IMR-90 (cell line): ENCODE data around the gene CORO1C. TPM values are rescaled to one million over a fixed set of nuclear protein-coding genes. Genes with fewer than 3 reads are reported as not detected.

Source experiments
- ATAC-seq: fragments of 200-7000 bp; cut with Tn5 transposase; 2 replicates; pipeline ENCODE4 v1.9.1; 2020; ENCODE audit warnings: low read depth, mild to moderate bottlenecking, moderate library complexity
- BruUV-seq: library from RNA; stranded (reverse); fragments of 400-500 nt; replicated peaks from 2 replicates; lab custom pipeline; 2021; lab: Mats Ljungman, UMichigan
- CTCF ChIA-PET: fragments of 300-600 bp; formaldehyde crosslinking; extraction: SDS; loops from one replicate; lab custom pipeline; 2021; ENCODE audit warnings: antibody characterized with exemption; lab: Yijun Ruan, JAX
- POLR2A ChIA-PET: fragments of 300-600 bp; sonication (Branson Sonifier 250); formaldehyde crosslinking; loops from one replicate; lab custom pipeline; 2022; ENCODE audit warnings: antibody characterized with exemption; ENCODE audit not compliant: unreplicated experiment; lab: Charles Lee
- DNase-seq: peaks from one replicate; pipeline ENCODE4 v3.0.0; 2013
- H2AFZ ChIP-seq: replicated peaks from 2 replicates; pipeline ENCODE3; 2013; ENCODE audit warnings: low read length, mild to moderate bottlenecking; ENCODE audit not compliant: poor library complexity
- H2AK5ac ChIP-seq: 2 replicates; pipeline ENCODE4 v1.6.1; 2013; ENCODE audit warnings: low read depth, low read length, inconsistent platforms
- H2AK9ac ChIP-seq: replicated peaks from 2 replicates; pipeline ENCODE3; 2013; ENCODE audit warnings: mild to moderate bottlenecking, low read depth, low read length, moderate library complexity; ENCODE audit not compliant: poor library complexity
- H2BK120ac ChIP-seq: 2 replicates; pipeline ENCODE4 v1.6.1; 2013; ENCODE audit warnings: low read depth, low read length, inconsistent platforms
- H2BK15ac ChIP-seq: 3 replicates; pipeline ENCODE4 v1.6.1; 2013; ENCODE audit warnings: low read depth, low read length, inconsistent platforms
- H2BK20ac ChIP-seq: 2 replicates; pipeline ENCODE4 v1.6.1; 2013; ENCODE audit warnings: low read depth, mild to moderate bottlenecking, inconsistent platforms, low read length, moderate library complexity
- H2BK5ac ChIP-seq: 2 replicates; pipeline ENCODE4 v1.6.1; 2013; ENCODE audit warnings: mild to moderate bottlenecking, low read depth, low read length, inconsistent platforms; ENCODE audit not compliant: poor library complexity, severe bottlenecking
- H3K14ac ChIP-seq: replicated peaks from 2 replicates; pipeline ENCODE4 v1.6.1; 2013; ENCODE audit warnings: low read depth, low read length, inconsistent platforms
- H3K18ac ChIP-seq: 2 replicates; pipeline ENCODE4 v1.6.1; 2013; ENCODE audit warnings: low read depth, low read length, control low read depth
- H3K23ac ChIP-seq: 2 replicates; pipeline ENCODE4 v1.6.1; 2013; ENCODE audit warnings: low read depth, low read length, inconsistent platforms
- H3K27ac ChIP-seq: 2 replicates; pipeline ENCODE4 v1.5.1; 2013; ENCODE audit warnings: mild to moderate bottlenecking, control low read depth, low read length; ENCODE audit not compliant: insufficient read depth
- H3K27me3 ChIP-seq: 2 replicates; pipeline ENCODE4 v1.6.1; 2013; ENCODE audit warnings: low read length; ENCODE audit not compliant: control insufficient read depth, insufficient read depth
- H3K36me3 ChIP-seq: 2 replicates; pipeline ENCODE4 v1.6.1; 2013; ENCODE audit warnings: low read length, mixed read lengths; ENCODE audit not compliant: control insufficient read depth, insufficient read depth
- H3K4ac ChIP-seq: 2 replicates; pipeline ENCODE4 v1.6.1; 2013; ENCODE audit warnings: low read depth, low read length, inconsistent platforms
- H3K4me1 ChIP-seq: 2 replicates; pipeline ENCODE4 v1.6.1; 2013; ENCODE audit warnings: low read length, mixed read lengths; ENCODE audit not compliant: control insufficient read depth, insufficient read depth
- H3K4me2 ChIP-seq: 2 replicates; pipeline ENCODE4 v1.6.1; 2013; ENCODE audit warnings: low read depth, mild to moderate bottlenecking, control low read depth, low read length, moderate library complexity
- H3K4me3 ChIP-seq: 2 replicates; pipeline ENCODE4 v1.5.1; 2013; ENCODE audit warnings: low read depth, mild to moderate bottlenecking, control low read depth, low read length, moderate library complexity; ENCODE audit not compliant: insufficient read depth
- H3K56ac ChIP-seq: 2 replicates; pipeline ENCODE4 v1.6.1; 2013; ENCODE audit warnings: low read length, inconsistent platforms; ENCODE audit not compliant: insufficient read depth; ENCODE audit errors: extremely low read depth
- H3K79me1 ChIP-seq, 2 experiments: 2 replicates each; pipeline ENCODE4 v1.6.1; 2013; ENCODE audit warnings: low read length in 2 of 2, inconsistent platforms in 1 of 2, low read depth in 1 of 2
- H3K9ac ChIP-seq: 2 replicates; pipeline ENCODE4 v1.6.1; 2013; ENCODE audit warnings: low read depth, low read length, control low read depth
- H3K9me1 ChIP-seq: 2 replicates; pipeline ENCODE4 v1.6.1; 2013; ENCODE audit warnings: low read length, inconsistent platforms; ENCODE audit not compliant: insufficient read depth
- H3K9me3 ChIP-seq: 2 replicates; pipeline ENCODE4 v1.6.1; 2013; ENCODE audit warnings: low read length; ENCODE audit not compliant: control insufficient read depth, insufficient read depth
- H4K20me1 ChIP-seq: 2 replicates; pipeline ENCODE4 v1.6.1; 2013; ENCODE audit warnings: low read length, inconsistent platforms; ENCODE audit not compliant: insufficient read depth
- H4K5ac ChIP-seq: 2 replicates; pipeline ENCODE4 v1.6.1; 2013; ENCODE audit warnings: mild to moderate bottlenecking, low read depth, low read length, control low read depth
- H4K8ac ChIP-seq, 2 experiments: 2 replicates each; pipeline ENCODE4 v1.6.1; 2013; ENCODE audit warnings: low read depth in 2 of 2, low read length in 2 of 2, control low read depth in 1 of 2, inconsistent platforms in 1 of 2
- H4K91ac ChIP-seq: 2 replicates; pipeline ENCODE4 v1.6.1; 2013; ENCODE audit warnings: low read depth, low read length, inconsistent platforms; ENCODE audit not compliant: insufficient read depth
- MAFK ChIP-seq: IDR thresholded peaks from 2 replicates; pipeline ENCODE4 v1.6.1; 2012; ENCODE audit warnings: low read depth, low read length, improper control_type of control experiment
- MAZ ChIP-seq: IDR thresholded peaks from 2 replicates; pipeline ENCODE4 v1.6.1; 2012; ENCODE audit warnings: low read depth, mild to moderate bottlenecking, low read length, improper control_type of control experiment, moderate library complexity, borderline replicate concordance
- MXI1 ChIP-seq: IDR thresholded peaks from 2 replicates; pipeline ENCODE4 v1.6.1; 2012; ENCODE audit warnings: low read depth, mild to moderate bottlenecking, low read length, moderate library complexity, borderline replicate concordance
- NFE2L2 ChIP-seq: fragments of 150-350 bp; IDR thresholded peaks from 2 replicates; pipeline ENCODE4 v1.6.1; 2016; ENCODE audit warnings: low read depth, mild to moderate bottlenecking, low read length
- POLR2A ChIP-seq: IDR thresholded peaks from 2 replicates; pipeline ENCODE4 v1.6.1; 2012; ENCODE audit warnings: mild to moderate bottlenecking, low read depth, low read length
- RCOR1 ChIP-seq: IDR thresholded peaks from 2 replicates; pipeline ENCODE4 v1.6.1; 2012; ENCODE audit warnings: mild to moderate bottlenecking, low read length, improper control_type of control experiment; ENCODE audit not compliant: insufficient replicate concordance
- SMC3 ChIP-seq: fragments of 150-350 bp; IDR thresholded peaks from 2 replicates; pipeline ENCODE4 v1.6.1; 2016; ENCODE audit warnings: low read depth, mild to moderate bottlenecking, antibody characterized with exemption, low read length, moderate library complexity
- dilution Hi-C: fragments of 300-500 bp; cut with HindIII; formaldehyde crosslinking; loops from one replicate; pipeline ENCODE4 v1.14.3; 2018; ENCODE audit warnings: low sequenced_read_pairs; ENCODE audit not compliant: unreplicated experiment
- in situ Hi-C: fragments of 300-500 bp; cut with MboI; formaldehyde crosslinking; loops from 3 replicates; pipeline ENCODE4 v1.14.3; 2019; ENCODE audit warnings: low sequenced_read_pairs, inconsistent platforms, mixed read lengths
- intact Hi-C: fragments of 100-400 bp; cut with micrococcal nuclease; formaldehyde crosslinking; loops from 2 replicates; pipeline ENCODE4 v1.10.0; 2022
- polyA plus RNA-seq, 3 experiments: library from polyadenylated mRNA; depleted of rRNA; stranded (reverse); fragments of >200 nt; gene quantifications; 2 replicates each; pipeline ENCODE4 v1.2.3, GENCODE V29; 2012; ENCODE audit warnings: low replicate concordance in 1 of 3
- total RNA-seq: library from RNA; depleted of rRNA; stranded (reverse); fragments of >200 nt; gene quantifications from 2 replicates; pipeline ENCODE4 v1.2.3, GENCODE V29; 2012
- TF ChIP-seq, protein P1 (sequence below): conservative IDR thresholded peaks from 2 replicates; pipeline ENCODE4 v1.5.1; 2012; ENCODE audit warnings: mild to moderate bottlenecking, low read depth, low read length, improper control_type of control experiment

The CORO1C gene
- total and polyA plus RNA-seq, 2 of the 4 experiments (the other 2 are of a cell fraction), result 675 to 1,100 TPM

- TF ChIP-seq, protein P1, sequence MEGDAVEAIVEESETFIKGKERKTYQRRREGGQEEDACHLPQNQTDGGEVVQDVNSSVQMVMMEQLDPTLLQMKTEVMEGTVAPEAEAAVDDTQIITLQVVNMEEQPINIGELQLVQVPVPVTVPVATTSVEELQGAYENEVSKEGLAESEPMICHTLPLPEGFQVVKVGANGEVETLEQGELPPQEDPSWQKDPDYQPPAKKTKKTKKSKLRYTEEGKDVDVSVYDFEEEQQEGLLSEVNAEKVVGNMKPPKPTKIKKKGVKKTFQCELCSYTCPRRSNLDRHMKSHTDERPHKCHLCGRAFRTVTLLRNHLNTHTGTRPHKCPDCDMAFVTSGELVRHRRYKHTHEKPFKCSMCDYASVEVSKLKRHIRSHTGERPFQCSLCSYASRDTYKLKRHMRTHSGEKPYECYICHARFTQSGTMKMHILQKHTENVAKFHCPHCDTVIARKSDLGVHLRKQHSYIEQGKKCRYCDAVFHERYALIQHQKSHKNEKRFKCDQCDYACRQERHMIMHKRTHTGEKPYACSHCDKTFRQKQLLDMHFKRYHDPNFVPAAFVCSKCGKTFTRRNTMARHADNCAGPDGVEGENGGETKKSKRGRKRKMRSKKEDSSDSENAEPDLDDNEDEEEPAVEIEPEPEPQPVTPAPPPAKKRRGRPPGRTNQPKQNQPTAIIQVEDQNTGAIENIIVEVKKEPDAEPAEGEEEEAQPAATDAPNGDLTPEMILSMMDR, result no peak
Measured at GRCh38 chr12:108727161-108727560, 4.2 kb downstream of the CORO1C start (continued).

DNA sequence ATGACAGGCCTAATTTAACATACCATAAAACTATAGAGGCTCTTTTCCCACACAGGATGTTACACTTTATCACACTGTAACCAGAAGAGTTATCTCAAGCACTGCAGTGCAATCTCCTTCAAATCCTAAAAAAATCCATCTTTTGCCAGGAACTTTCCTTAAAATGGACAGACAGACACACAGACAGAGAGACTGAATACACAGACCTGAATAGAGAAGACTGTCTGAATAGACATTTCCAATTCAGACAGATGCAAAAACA, 6.5 kb downstream of the CORO1C start:
- peaks cover 31% of the 10 kb centered on the region for H3K4me1 ChIP-seq
- H3K4me2 ChIP-seq, result peak overlapping the region; percentile 68; the same call in 1 of the 2 replicates
- intact Hi-C loops (no loop called here), dilution Hi-C loops (no loop called here), in situ Hi-C loops (loop anchor here (10.0 kb wide), 1 partner anchor 130 kb away; the partner anchor contains the start of gene SSH1)
- H3K36me3 ChIP-seq, result peaks cover 2% of the 10 kb centered on the region; the same call in 1 of the 2 replicates
- peak overlapping the region; percentile 50 to 60; a peak in 3 of 4 replicates for H4K8ac ChIP-seq
- H3K23ac ChIP-seq, result peak overlapping the region; percentile 54; the same call in 1 of the 2 replicates
- no peak overlapping the region for H2BK15ac ChIP-seq
- H3K56ac ChIP-seq, result peak overlapping the region; percentile 25; the same call in 1 of the 2 replicates
- H3K4ac ChIP-seq, result peak overlapping the region; percentile 1; the same call in 1 of the 2 replicates
- no peak overlapping the region for H2AFZ ChIP-seq
- no TSS peak for BruUV-seq
- no peak overlapping the region; the same call in 1 of the 2 replicates for H4K5ac ChIP-seq
- H3K14ac ChIP-seq, result peak overlapping the region; percentile 10; the same call in 1 of the 2 replicates
- no peak for DNase-seq
- ChIA-PET POLR2A (no interaction called here), CTCF (no interaction called here)
- peaks cover 64% of the 10 kb centered on the region for H4K20me1 ChIP-seq
- H3K9me1 ChIP-seq, result peaks cover 7% of the 10 kb centered on the region
- H2BK120ac ChIP-seq, result peak overlapping the region; percentile 4; the same call in 1 of the 2 replicates
- no peak for ATAC-seq
- no peak overlapping the region for H4K91ac ChIP-seq
- no peak overlapping the region for H3K4me3 ChIP-seq
- no peak overlapping the region for H2AK9ac ChIP-seq
- H3K27ac ChIP-seq, result no peak overlapping the region
- H2BK5ac ChIP-seq, result peak overlapping the region; percentile 99
- no peaks in the 10 kb centered on the region for H3K9me3 ChIP-seq
- H3K9ac ChIP-seq, result peak overlapping the region; percentile 90; the same call in 1 of the 2 replicates
- no peak overlapping the region for H2AK5ac ChIP-seq
- H2BK20ac ChIP-seq, result peak overlapping the region; percentile 12; the same call in 1 of the 2 replicates
- peaks cover 0 to 18% of the 10 kb centered on the region in 2 experiments; a peak in 2 of 4 replicates for H3K79me1 ChIP-seq
- H3K27me3 ChIP-seq, result no peaks in the 10 kb centered on the region
- peak overlapping the region; percentile 79; the same call in 1 of the 2 replicates for H3K18ac ChIP-seq
- TF ChIP-seq POLR2A (peak; percentile 13; the same call in 1 of the 2 replicates), MXI1 (no peak), NFE2L2 (no peak), SMC3 (no peak), MAZ (no peak), MAFK (no peak), RCOR1 (no peak)
- TF ChIP-seq, protein P1, result no peak
